IMR-90 (cell line): ENCODE data around the gene HSD17B3. TPM values are rescaled to one million over a fixed set of nuclear protein-coding genes. Genes with fewer than 3 reads are reported as not detected.

ENCODE experiments used
- ATAC-seq: fragments of 200-7000 bp; cut with Tn5 transposase; 2 replicates; pipeline ENCODE4 v1.9.1; 2020; ENCODE audit warnings: low read depth, mild to moderate bottlenecking, moderate library complexity
- BruUV-seq: library from RNA; stranded (reverse); fragments of 400-500 nt; replicated peaks from 2 replicates; lab custom pipeline; 2021; lab: Mats Ljungman, UMichigan
- CTCF ChIA-PET: fragments of 300-600 bp; formaldehyde crosslinking; extraction: SDS; loops from one replicate; lab custom pipeline; 2021; ENCODE audit warnings: antibody characterized with exemption; lab: Yijun Ruan, JAX
- POLR2A ChIA-PET: fragments of 300-600 bp; sonication (Branson Sonifier 250); formaldehyde crosslinking; loops from one replicate; lab custom pipeline; 2022; ENCODE audit warnings: antibody characterized with exemption; ENCODE audit not compliant: unreplicated experiment; lab: Charles Lee
- DNase-seq: peaks from one replicate; pipeline ENCODE4 v3.0.0; 2013
- H2AFZ ChIP-seq: replicated peaks from 2 replicates; pipeline ENCODE3; 2013; ENCODE audit warnings: low read length, mild to moderate bottlenecking; ENCODE audit not compliant: poor library complexity
- H2AK5ac ChIP-seq: 2 replicates; pipeline ENCODE4 v1.6.1; 2013; ENCODE audit warnings: low read depth, low read length, inconsistent platforms
- H2AK9ac ChIP-seq: replicated peaks from 2 replicates; pipeline ENCODE3; 2013; ENCODE audit warnings: mild to moderate bottlenecking, low read depth, low read length, moderate library complexity; ENCODE audit not compliant: poor library complexity
- H2BK120ac ChIP-seq: 2 replicates; pipeline ENCODE4 v1.6.1; 2013; ENCODE audit warnings: low read depth, low read length, inconsistent platforms
- H2BK15ac ChIP-seq: 3 replicates; pipeline ENCODE4 v1.6.1; 2013; ENCODE audit warnings: low read depth, low read length, inconsistent platforms
- H2BK20ac ChIP-seq: 2 replicates; pipeline ENCODE4 v1.6.1; 2013; ENCODE audit warnings: low read depth, mild to moderate bottlenecking, inconsistent platforms, low read length, moderate library complexity
- H2BK5ac ChIP-seq: 2 replicates; pipeline ENCODE4 v1.6.1; 2013; ENCODE audit warnings: mild to moderate bottlenecking, low read depth, low read length, inconsistent platforms; ENCODE audit not compliant: poor library complexity, severe bottlenecking
- H3K14ac ChIP-seq: replicated peaks from 2 replicates; pipeline ENCODE4 v1.6.1; 2013; ENCODE audit warnings: low read depth, low read length, inconsistent platforms
- H3K18ac ChIP-seq: 2 replicates; pipeline ENCODE4 v1.6.1; 2013; ENCODE audit warnings: low read depth, low read length, control low read depth
- H3K23ac ChIP-seq: 2 replicates; pipeline ENCODE4 v1.6.1; 2013; ENCODE audit warnings: low read depth, low read length, inconsistent platforms
- H3K27ac ChIP-seq: 2 replicates; pipeline ENCODE4 v1.5.1; 2013; ENCODE audit warnings: mild to moderate bottlenecking, control low read depth, low read length; ENCODE audit not compliant: insufficient read depth
- H3K27me3 ChIP-seq: 2 replicates; pipeline ENCODE4 v1.6.1; 2013; ENCODE audit warnings: low read length; ENCODE audit not compliant: control insufficient read depth, insufficient read depth
- H3K36me3 ChIP-seq: 2 replicates; pipeline ENCODE4 v1.6.1; 2013; ENCODE audit warnings: low read length, mixed read lengths; ENCODE audit not compliant: control insufficient read depth, insufficient read depth
- H3K4ac ChIP-seq: 2 replicates; pipeline ENCODE4 v1.6.1; 2013; ENCODE audit warnings: low read depth, low read length, inconsistent platforms
- H3K4me1 ChIP-seq: 2 replicates; pipeline ENCODE4 v1.6.1; 2013; ENCODE audit warnings: low read length, mixed read lengths; ENCODE audit not compliant: control insufficient read depth, insufficient read depth
- H3K4me2 ChIP-seq: 2 replicates; pipeline ENCODE4 v1.6.1; 2013; ENCODE audit warnings: low read depth, mild to moderate bottlenecking, control low read depth, low read length, moderate library complexity
- H3K4me3 ChIP-seq: 2 replicates; pipeline ENCODE4 v1.5.1; 2013; ENCODE audit warnings: low read depth, mild to moderate bottlenecking, control low read depth, low read length, moderate library complexity; ENCODE audit not compliant: insufficient read depth
- H3K56ac ChIP-seq: 2 replicates; pipeline ENCODE4 v1.6.1; 2013; ENCODE audit warnings: low read length, inconsistent platforms; ENCODE audit not compliant: insufficient read depth; ENCODE audit errors: extremely low read depth
- H3K79me1 ChIP-seq, 2 experiments: 2 replicates each; pipeline ENCODE4 v1.6.1; 2013; ENCODE audit warnings: low read length in 2 of 2, inconsistent platforms in 1 of 2, low read depth in 1 of 2
- H3K9ac ChIP-seq: 2 replicates; pipeline ENCODE4 v1.6.1; 2013; ENCODE audit warnings: low read depth, low read length, control low read depth
- H3K9me1 ChIP-seq: 2 replicates; pipeline ENCODE4 v1.6.1; 2013; ENCODE audit warnings: low read length, inconsistent platforms; ENCODE audit not compliant: insufficient read depth
- H3K9me3 ChIP-seq: 2 replicates; pipeline ENCODE4 v1.6.1; 2013; ENCODE audit warnings: low read length; ENCODE audit not compliant: control insufficient read depth, insufficient read depth
- H4K20me1 ChIP-seq: 2 replicates; pipeline ENCODE4 v1.6.1; 2013; ENCODE audit warnings: low read length, inconsistent platforms; ENCODE audit not compliant: insufficient read depth
- H4K5ac ChIP-seq: 2 replicates; pipeline ENCODE4 v1.6.1; 2013; ENCODE audit warnings: mild to moderate bottlenecking, low read depth, low read length, control low read depth
- H4K8ac ChIP-seq, 2 experiments: 2 replicates each; pipeline ENCODE4 v1.6.1; 2013; ENCODE audit warnings: low read depth in 2 of 2, low read length in 2 of 2, control low read depth in 1 of 2, inconsistent platforms in 1 of 2
- H4K91ac ChIP-seq: 2 replicates; pipeline ENCODE4 v1.6.1; 2013; ENCODE audit warnings: low read depth, low read length, inconsistent platforms; ENCODE audit not compliant: insufficient read depth
- CTCF ChIP-seq: conservative IDR thresholded peaks from 2 replicates; pipeline ENCODE4 v1.5.1; 2012; ENCODE audit warnings: mild to moderate bottlenecking, low read depth, low read length, improper control_type of control experiment
- ELK1 ChIP-seq: fragments of 150-350 bp; IDR thresholded peaks from 2 replicates; pipeline ENCODE4 v1.6.1; 2016; ENCODE audit warnings: low read depth, mild to moderate bottlenecking, low read length, moderate library complexity, borderline replicate concordance
- WGBS, 2 experiments: methylation state at CpG; one replicate each; pipeline versions ENCODE4 v1.1.5 to v1.1.7; 2013; ENCODE audit warnings: missing lambda C conversion rate in 2 of 2; ENCODE audit not compliant: insufficient read length in 1 of 2; ENCODE audit errors: extremely low coverage in 2 of 2; 5-methylcytosine and 5-hydroxymethylcytosine counted together
- dilution Hi-C: fragments of 300-500 bp; cut with HindIII; formaldehyde crosslinking; loops from one replicate; pipeline ENCODE4 v1.14.3; 2018; ENCODE audit warnings: low sequenced_read_pairs; ENCODE audit not compliant: unreplicated experiment
- in situ Hi-C: fragments of 300-500 bp; cut with MboI; formaldehyde crosslinking; loops from 3 replicates; pipeline ENCODE4 v1.14.3; 2019; ENCODE audit warnings: low sequenced_read_pairs, inconsistent platforms, mixed read lengths
- intact Hi-C: fragments of 100-400 bp; cut with micrococcal nuclease; formaldehyde crosslinking; loops from 2 replicates; pipeline ENCODE4 v1.10.0; 2022
- polyA plus RNA-seq, 3 experiments: library from polyadenylated mRNA; depleted of rRNA; stranded (reverse); fragments of >200 nt; gene quantifications; 2 replicates each; pipeline ENCODE4 v1.2.3, GENCODE V29; 2012; ENCODE audit warnings: low replicate concordance in 1 of 3
- total RNA-seq: library from RNA; depleted of rRNA; stranded (reverse); fragments of >200 nt; gene quantifications from 2 replicates; pipeline ENCODE4 v1.2.3, GENCODE V29; 2012

Gene HSD17B3
- total and polyA plus RNA-seq, 2 of the 4 experiments (the other 2 are of a cell fraction): 0.18 TPM; not detected in 1

GRCh38 chr9:96230002-96230401, 72.0 kb downstream of the HSD17B3 start:
- WGBS, 2 experiments: no CpG with 5 or more reads among the region's 2 CpGs
- Histone ChIP-seq H2AK5ac (no peak overlapping the region), H2BK120ac (no peak overlapping the region), H2AK9ac (no peak overlapping the region), H2AFZ (no peak overlapping the region), H3K36me3 (no peaks in the 10 kb centered on the region), H2BK15ac (no peak overlapping the region), H3K4ac (no peak overlapping the region), H3K27me3 (peaks cover 6% of the 10 kb centered on the region), H3K9me3 (peaks cover 4% of the 10 kb centered on the region), H3K4me2 (no peak overlapping the region), H3K56ac (no peak overlapping the region), H3K79me1 (no peaks in the 10 kb centered on the region), H4K20me1 (no peaks in the 10 kb centered on the region), H3K4me1 (no peaks in the 10 kb centered on the region), H4K8ac (no peak overlapping the region), H3K4me3 (no peak overlapping the region), H4K91ac (no peak overlapping the region), H4K5ac (no peak overlapping the region), H3K14ac (no peak overlapping the region), H3K27ac (no peak overlapping the region), H3K18ac (no peak overlapping the region), H2BK5ac (no peak overlapping the region), H3K9ac (no peak overlapping the region), H3K23ac (no peak overlapping the region), H3K9me1 (no peaks in the 10 kb centered on the region), H2BK20ac (no peak overlapping the region)
- in situ Hi-C loops: loop anchor here (10.0 kb wide), 1 partner anchor 445 kb away; no protein-coding TSS in a partner anchor
- intact Hi-C loops: no loop called here
- 0 out of 2 replicates have a peak, but pooled peaks have one; percentile 3 for TF ChIP-seq CTCF
- TF ChIP-seq ELK1: no peak
- BruUV-seq: no TSS peak
- ChIA-PET POLR2A (no interaction called here), CTCF (interaction anchor here (0.6 kb wide), 1 partner anchor 471 kb away, joined by 8 read pairs; no protein-coding TSS in a partner anchor)
- no peak for DNase-seq
- dilution Hi-C loops: no loop called here
- ATAC-seq: no peak
